Kidney epithelial cell (primary cell): ENCODE results near the gene FRS2. TPM values are rescaled to one million over a fixed set of nuclear protein-coding genes. Genes with fewer than 3 reads are reported as not detected.

Source experiments
- DNase-seq: peaks from one replicate; pipeline ENCODE4 v3.0.0-alpha.2; 2010; ENCODE audit warnings: low read depth
- H3K27me3 ChIP-seq: 2 replicates; pipeline ENCODE4 v1.6.0; 2011; ENCODE audit warnings: low read length; ENCODE audit not compliant: control insufficient read depth, insufficient read depth
- H3K36me3 ChIP-seq: 2 replicates; pipeline ENCODE4 v1.5.1; 2011; ENCODE audit warnings: low read length; ENCODE audit not compliant: control insufficient read depth, insufficient read depth
- H3K4me3 ChIP-seq: 2 replicates; pipeline ENCODE4 v1.5.1; 2011; ENCODE audit warnings: low read depth, mild to moderate bottlenecking, control low read depth, low read length
- CTCF ChIP-seq: IDR thresholded peaks from 2 replicates; pipeline ENCODE4 v1.5.1; 2011; ENCODE audit warnings: mild to moderate bottlenecking, moderate library complexity, low read length, control low read depth, inconsistent platforms; ENCODE audit not compliant: insufficient read depth, poor library complexity, severe bottlenecking
- total RNA-seq: library from RNA; depleted of rRNA; stranded (reverse); fragments of >200 nt; gene quantifications from 2 replicates; pipeline ENCODE4 v1.2.3, GENCODE V29; 2015

The FRS2 gene
- total RNA-seq, 1 donor from 2014 or later: 26.6 TPM

- Histone ChIP-seq H3K36me3 (no peaks in the 10 kb centered on the region), H3K4me3 (no peak overlapping the region), H3K27me3 (no peaks in the 10 kb centered on the region)
- no peak for TF ChIP-seq CTCF
- DNase-seq: no peak
These were observed 42.6 kb downstream of the FRS2 start for GRCh38 chr12:69512820-69513219.

GRCh38 chr12:69513297-69513696 lies 43.1 kb downstream of the FRS2 start:
- H3K27me3 ChIP-seq: no peaks in the 10 kb centered on the region
- TF ChIP-seq CTCF: no peak
- no peaks in the 10 kb centered on the region for H3K36me3 ChIP-seq
- H3K4me3 ChIP-seq: no peak overlapping the region
- no peak for DNase-seq

GRCh38 chr12:69514111-69514510 lies 43.9 kb downstream of the FRS2 start:
- TF ChIP-seq CTCF: no peak
- Histone ChIP-seq H3K36me3 (no peaks in the 10 kb centered on the region), H3K4me3 (no peak overlapping the region), H3K27me3 (no peaks in the 10 kb centered on the region)
- DNase-seq: no peak

- Histone ChIP-seq H3K4me3 (no peak overlapping the region), H3K27me3 (no peaks in the 10 kb centered on the region), H3K36me3 (no peaks in the 10 kb centered on the region)
- DNase-seq: no peak
- no peak for TF ChIP-seq CTCF
These were observed 44.7 kb downstream of the FRS2 start for GRCh38 chr12:69514845-69515244.

- no peak for DNase-seq
- Histone ChIP-seq H3K4me3 (no peak overlapping the region), H3K36me3 (no peaks in the 10 kb centered on the region), H3K27me3 (no peaks in the 10 kb centered on the region)
- no peak for TF ChIP-seq CTCF
These were observed 45.3 kb downstream of the FRS2 start for GRCh38 chr12:69515394-69515930.

GRCh38 chr12:69516950-69517349 lies 46.8 kb downstream of the FRS2 start:
- H3K27me3 ChIP-seq: no peaks in the 10 kb centered on the region
- no peak for DNase-seq
- no peak overlapping the region for H3K4me3 ChIP-seq
- no peaks in the 10 kb centered on the region for H3K36me3 ChIP-seq
- TF ChIP-seq CTCF: no peak
